Medulla oblongata (tissue), 1 donor: ENCODE results near the gene SKA1.
"Not testable (repeated sequence)": the region's sequence is repeated elsewhere in the genome, so short reads cannot be mapped to it uniquely, and the experiment has no call there.

Source experiments
- DNase-seq: peaks from one replicate; pipeline ENCODE4 v3.0.0-alpha.2; 2015; ENCODE audit errors: extremely low spot score

The SKA1 gene

DNA sequence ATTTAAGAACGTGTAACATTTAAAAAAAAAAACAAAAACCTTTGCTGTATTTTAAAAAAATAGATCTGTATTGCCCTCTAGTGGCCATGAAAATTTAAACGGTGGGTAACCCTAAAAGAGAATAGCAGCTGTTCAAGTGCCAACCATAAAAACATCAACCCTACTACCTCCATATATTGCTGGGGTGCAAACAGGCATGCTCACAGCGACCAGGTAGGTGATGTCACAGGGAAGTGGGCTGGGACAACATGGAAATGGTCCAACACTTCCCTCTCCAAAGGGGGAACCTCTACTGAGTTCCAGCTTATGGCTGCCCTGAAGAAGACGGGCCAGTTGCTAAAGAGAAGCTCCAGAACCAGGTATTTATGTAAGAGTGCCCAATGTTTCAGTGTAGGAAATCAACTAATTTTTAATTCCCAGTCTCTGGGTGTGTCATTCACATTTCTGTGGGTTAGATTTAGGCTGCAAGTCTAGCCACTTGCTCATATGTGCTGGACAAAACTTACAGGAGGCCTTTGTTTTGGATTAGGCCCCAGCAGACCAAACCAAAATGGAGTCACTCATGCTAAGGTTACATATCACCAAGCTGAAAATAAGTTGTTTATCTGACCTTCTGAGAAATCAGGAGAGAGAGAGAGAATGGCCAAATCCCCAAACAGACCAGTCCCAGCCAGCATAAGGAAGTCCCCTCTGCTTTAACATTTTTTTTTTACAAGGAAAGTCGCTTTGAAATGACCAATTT lies 54.5 kb downstream of the SKA1 start:
- DNase-seq = peak; percentile 18

DNA sequence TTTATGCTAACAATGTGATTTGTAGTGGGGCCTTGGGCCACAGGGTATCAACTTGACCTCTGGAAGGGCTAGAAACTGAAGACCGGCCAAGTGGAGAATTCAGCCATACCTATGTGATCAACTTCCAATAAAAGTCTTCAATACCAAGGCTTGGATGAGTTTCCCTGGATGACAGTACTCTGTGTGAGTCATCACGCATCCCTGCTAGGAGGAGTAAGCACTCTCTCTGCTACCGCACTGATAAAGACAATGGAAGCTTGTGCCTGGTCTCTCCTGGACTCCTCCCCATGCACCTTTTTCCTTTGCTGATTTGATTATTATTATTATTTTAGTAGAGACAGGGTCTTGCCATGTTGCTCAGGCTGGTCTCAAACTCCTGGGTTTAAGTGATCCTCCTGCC lies 58.1 kb downstream of the SKA1 start:
- DNase-seq = no peak

DNA sequence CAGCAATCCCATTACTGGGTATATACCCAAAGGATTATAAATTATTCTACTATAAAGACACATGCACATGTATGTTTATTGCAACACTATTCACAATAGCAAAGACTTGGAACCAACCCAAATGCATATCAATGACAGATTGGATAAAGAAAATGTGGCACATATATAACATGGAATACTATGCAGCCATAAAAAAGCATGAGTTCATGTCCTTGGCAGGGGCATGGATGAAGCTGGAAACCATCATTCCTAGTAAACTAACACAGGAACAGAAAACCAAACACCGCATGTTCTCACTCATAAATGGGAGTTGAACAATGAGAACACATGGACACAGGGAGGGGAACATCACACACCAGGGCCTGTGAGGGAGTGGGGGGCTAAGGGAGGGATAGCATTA lies 61.9 kb downstream of the SKA1 start:
- not testable (repeated sequence) for DNase-seq

DNA sequence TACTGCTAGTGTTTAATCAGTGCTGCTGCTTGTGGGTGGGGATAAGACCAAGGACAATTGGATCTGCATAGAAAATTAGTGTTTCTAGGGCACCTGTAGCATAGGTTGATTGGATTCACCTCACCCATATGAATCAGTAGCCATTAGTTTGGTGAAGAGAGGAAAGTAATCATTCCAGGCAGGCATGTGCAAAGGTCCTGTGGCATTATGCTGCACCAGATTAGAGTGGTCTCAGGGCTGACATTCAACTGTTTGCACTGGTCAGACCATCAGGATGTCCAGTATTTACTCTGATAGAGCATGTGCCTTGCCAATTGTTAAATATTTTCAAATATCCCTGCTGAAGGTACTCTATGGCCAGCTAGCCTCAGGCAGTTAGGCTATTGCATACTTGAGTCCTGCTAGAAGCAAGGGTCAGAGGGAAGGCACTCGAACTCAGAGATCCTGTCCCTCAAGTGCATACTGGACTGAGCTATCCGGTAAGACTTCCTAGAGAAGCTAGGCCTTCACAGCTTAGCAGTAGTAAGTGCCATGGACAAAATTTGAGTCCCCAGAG lies 64.7 kb downstream of the SKA1 start:
- no peak for DNase-seq

DNA sequence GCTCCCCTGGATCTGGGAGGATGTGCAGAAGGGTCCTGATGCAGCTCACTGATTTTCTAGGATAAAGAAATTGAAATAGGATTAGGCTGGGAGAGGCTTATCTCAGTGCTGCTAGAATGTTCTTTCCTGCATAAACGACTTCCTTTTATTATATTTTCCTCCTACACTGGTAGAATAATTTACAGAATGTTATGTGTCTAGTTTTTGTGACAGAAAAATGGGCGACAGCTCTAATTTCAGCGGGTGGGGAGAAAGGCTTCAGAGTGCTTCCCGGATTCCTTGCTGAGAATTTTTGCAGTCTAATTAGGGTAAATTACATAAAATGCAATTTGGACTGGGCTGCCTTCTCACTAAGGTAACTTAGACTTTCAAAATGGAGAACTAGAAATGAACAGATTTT lies 66.2 kb downstream of the SKA1 start:
- no peak for DNase-seq

DNA sequence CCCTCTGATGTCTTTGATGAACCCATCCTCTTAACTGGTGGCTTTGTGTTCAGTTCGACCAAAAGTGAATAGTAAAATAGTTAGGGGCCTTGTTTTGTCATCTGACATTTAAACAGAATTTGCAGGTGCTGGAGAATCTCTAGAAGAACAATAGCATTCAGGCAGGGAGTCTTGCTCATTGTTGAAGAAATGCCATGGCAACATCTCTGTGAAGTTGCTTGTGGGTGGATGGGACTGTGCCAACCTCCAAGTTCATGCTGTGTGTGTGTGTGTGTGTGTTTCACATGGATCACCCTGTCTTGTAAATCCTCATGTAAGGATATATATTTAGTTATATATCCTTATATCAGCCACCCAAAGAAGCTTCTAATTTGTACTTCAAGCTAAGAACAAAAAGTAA lies 66.7 kb downstream of the SKA1 start:
- no peak for DNase-seq
